Measurements from ENCODE around the gene KIF9.
A peak's percentile ranks its signal among the peaks of the same experiment; 100 is the strongest.

Gene KIF9

GRCh38 chr3:47282424-47283192 is at the start of gene KIF9, which contains the start of gene KLHL18:
Gene KIF9, minus strand, starts transcription at chr3:47282799. Its CDS starts 5,425 bp downstream, at chr3:47277374.
Gene KLHL18, plus strand, starts transcription at chr3:47282944. Its CDS starts 22 bp downstream, at chr3:47282966.
- Histone ChIP-seq H3K4me3 (ENCODE audit: severe bottlenecking) (peak within 1 kb of the TSS; percentile 56), H3K27ac (ENCODE audit: poor library complexity, severe bottlenecking) (peak within 1 kb of the TSS; percentile 76), H3K4me1 (ENCODE audit: insufficient read depth, poor library complexity, severe bottlenecking) (no peaks in the 10 kb centered on the region), H3K9me3 (ENCODE audit: severe bottlenecking) (no peaks in the 10 kb centered on the region), H3K36me3 (ENCODE audit: low read depth) (peaks cover 7% of the 10 kb centered on the region), H3K27me3 (ENCODE audit: insufficient read depth, poor library complexity, severe bottlenecking) (no peaks in the 10 kb centered on the region)
- TF ChIP-seq CTCF (IDR thresholded peaks at IDR 0.05; ENCODE audit: poor library complexity, severe bottlenecking), result no peak
- peak; percentile 86 for ATAC-seq (ENCODE audit: low read depth)
- DNase-seq (ENCODE audit: low spot score), result peak; percentile 94

GRCh38 chr3:47324278-47324865 is 41.8 kb upstream of the KIF9 start:
- DNase-seq (ENCODE audit: low spot score), result no peak
- Histone ChIP-seq H3K36me3 (ENCODE audit: low read depth) (peaks cover 59% of the 10 kb centered on the region), H3K4me1 (ENCODE audit: insufficient read depth, poor library complexity, severe bottlenecking) (peaks cover 3% of the 10 kb centered on the region), H3K9me3 (ENCODE audit: severe bottlenecking) (no peaks in the 10 kb centered on the region), H3K27me3 (ENCODE audit: insufficient read depth, poor library complexity, severe bottlenecking) (no peaks in the 10 kb centered on the region), H3K4me3 (ENCODE audit: severe bottlenecking) (no peak overlapping the region), H3K27ac (ENCODE audit: poor library complexity, severe bottlenecking) (peak overlapping the region; percentile 49)
- TF ChIP-seq CTCF (IDR thresholded peaks at IDR 0.05; ENCODE audit: poor library complexity, severe bottlenecking), result peak; percentile 77
- peak; percentile 62 for ATAC-seq (ENCODE audit: low read depth)

- Histone ChIP-seq H3K4me1 (ENCODE audit: insufficient read depth, poor library complexity, severe bottlenecking) (peaks cover 3% of the 10 kb centered on the region), H3K9me3 (ENCODE audit: severe bottlenecking) (no peaks in the 10 kb centered on the region), H3K4me3 (ENCODE audit: severe bottlenecking) (no peak overlapping the region), H3K27ac (ENCODE audit: poor library complexity, severe bottlenecking) (peak overlapping the region; percentile 49), H3K27me3 (ENCODE audit: insufficient read depth, poor library complexity, severe bottlenecking) (no peaks in the 10 kb centered on the region), H3K36me3 (ENCODE audit: low read depth) (peaks cover 55% of the 10 kb centered on the region)
- ATAC-seq (ENCODE audit: low read depth) (peak; percentile 91), DNase-seq (ENCODE audit: low spot score) (no peak)
- TF ChIP-seq CTCF (IDR thresholded peaks at IDR 0.05; ENCODE audit: poor library complexity, severe bottlenecking), result no peak
Observed at GRCh38 chr3:47323431-47324277, 41.1 kb upstream of the KIF9 start.

GRCh38 chr3:47319956-47320355 is 37.4 kb upstream of the KIF9 start:
- H3K4me3 ChIP-seq (ENCODE audit: severe bottlenecking), result no peak overlapping the region
- H3K9me3 ChIP-seq (ENCODE audit: severe bottlenecking), result no peaks in the 10 kb centered on the region
- no peak for DNase-seq (ENCODE audit: low spot score)
- no peak for TF ChIP-seq CTCF (IDR thresholded peaks at IDR 0.05; ENCODE audit: poor library complexity, severe bottlenecking)
- H3K27me3 ChIP-seq (ENCODE audit: insufficient read depth, poor library complexity, severe bottlenecking), result no peaks in the 10 kb centered on the region
- peaks cover 7% of the 10 kb centered on the region for H3K4me1 ChIP-seq (ENCODE audit: insufficient read depth, poor library complexity, severe bottlenecking)
- H3K36me3 ChIP-seq (ENCODE audit: low read depth), result peaks cover 33% of the 10 kb centered on the region
- no peak for ATAC-seq (ENCODE audit: low read depth)
- no peak overlapping the region for H3K27ac ChIP-seq (ENCODE audit: poor library complexity, severe bottlenecking)

Data from RWPE2 (cell line).